RWPE1 (cell line): ENCODE measurements around the gene SCLY.

Experiments used
- CTCF ChIA-PET: fragments of 350-600 bp; sonication (Branson Sonifier 250); formaldehyde crosslinking; extraction: SDS; loops from one replicate; lab custom pipeline; 2021; lab: Yijun Ruan, JAX
- POLR2A ChIA-PET: fragments of 400-600 bp; formaldehyde crosslinking; extraction: SDS; loops from one replicate; lab custom pipeline; 2020; ENCODE audit warnings: antibody characterized with exemption; ENCODE audit not compliant: low non-redundant PET; lab: Yijun Ruan, JAX
- DNase-seq: peaks from one replicate; pipeline ENCODE4 v3.0.0; 2012; ENCODE audit warnings: low spot score
- H3K27ac ChIP-seq: fragments of 450-650 bp; 2 replicates; pipeline ENCODE4 v1.5.1; 2017
- TF ChIP-seq, protein P1 (sequence below): fragments of 450-650 bp; conservative IDR thresholded peaks from 2 replicates; pipeline ENCODE4 v1.5.1; 2017; ENCODE audit warnings: low read depth, mild to moderate bottlenecking

SCLY gene

DNA sequence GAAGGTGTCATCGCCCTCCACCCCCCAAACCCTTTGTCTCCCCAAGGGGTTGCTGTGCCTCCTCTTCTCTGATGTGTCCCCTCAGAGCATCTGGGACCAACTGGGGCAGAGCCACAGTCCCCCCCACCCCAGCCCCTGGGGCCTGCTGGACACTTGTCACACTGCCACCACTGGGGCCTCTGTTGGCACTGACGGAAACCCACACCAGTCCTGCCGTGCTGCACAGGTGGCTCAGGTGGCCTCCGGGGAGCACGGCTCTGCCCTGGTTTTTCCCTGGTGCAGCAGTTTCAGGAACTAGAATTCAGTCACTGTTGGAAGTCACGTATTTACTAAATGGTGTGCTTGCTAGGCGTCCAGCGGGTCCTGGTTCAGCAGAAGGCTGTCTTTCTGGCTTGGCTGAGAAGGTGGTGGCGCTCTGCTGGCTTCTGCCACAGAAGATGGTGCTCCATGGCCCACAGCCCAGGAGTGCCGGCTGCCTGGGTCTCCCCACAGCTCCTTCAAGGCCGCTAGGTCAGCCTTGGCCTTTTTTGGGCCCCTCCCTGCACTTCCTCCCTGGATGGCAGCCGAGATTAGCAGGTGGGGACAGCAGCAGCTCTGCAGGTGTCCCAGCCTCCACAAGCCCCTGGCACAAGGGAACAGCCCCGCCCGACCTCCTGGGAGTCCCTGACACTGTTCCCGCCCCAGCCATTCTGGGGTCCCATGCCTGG lies 59.1 kb downstream of the SCLY start:
- H3K27ac ChIP-seq: no peak overlapping the region
- ChIA-PET CTCF (interaction anchor here (0.6 to 1.2 kb wide), 2 partner anchors 15 to 833 kb away, joined by 3 read pairs; no protein-coding TSS in a partner anchor), POLR2A (no interaction called here)
- TF ChIP-seq, protein P1, sequence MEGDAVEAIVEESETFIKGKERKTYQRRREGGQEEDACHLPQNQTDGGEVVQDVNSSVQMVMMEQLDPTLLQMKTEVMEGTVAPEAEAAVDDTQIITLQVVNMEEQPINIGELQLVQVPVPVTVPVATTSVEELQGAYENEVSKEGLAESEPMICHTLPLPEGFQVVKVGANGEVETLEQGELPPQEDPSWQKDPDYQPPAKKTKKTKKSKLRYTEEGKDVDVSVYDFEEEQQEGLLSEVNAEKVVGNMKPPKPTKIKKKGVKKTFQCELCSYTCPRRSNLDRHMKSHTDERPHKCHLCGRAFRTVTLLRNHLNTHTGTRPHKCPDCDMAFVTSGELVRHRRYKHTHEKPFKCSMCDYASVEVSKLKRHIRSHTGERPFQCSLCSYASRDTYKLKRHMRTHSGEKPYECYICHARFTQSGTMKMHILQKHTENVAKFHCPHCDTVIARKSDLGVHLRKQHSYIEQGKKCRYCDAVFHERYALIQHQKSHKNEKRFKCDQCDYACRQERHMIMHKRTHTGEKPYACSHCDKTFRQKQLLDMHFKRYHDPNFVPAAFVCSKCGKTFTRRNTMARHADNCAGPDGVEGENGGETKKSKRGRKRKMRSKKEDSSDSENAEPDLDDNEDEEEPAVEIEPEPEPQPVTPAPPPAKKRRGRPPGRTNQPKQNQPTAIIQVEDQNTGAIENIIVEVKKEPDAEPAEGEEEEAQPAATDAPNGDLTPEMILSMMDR: no peak
- no peak for DNase-seq

- POLR2A ChIA-PET: no interaction called here
- TF ChIP-seq, protein P1: no peak
- CTCF ChIA-PET: interaction anchor here (0.6 to 1.2 kb wide), 4 partner anchors 15 to 833 kb away, joined by 3 to 4 read pairs (median 3); no protein-coding TSS in a partner anchor
- DNase-seq: no peak
- no peak overlapping the region for H3K27ac ChIP-seq
These were observed 59.9 kb downstream of the SCLY start for GRCh38 chr2:238120463-238121298.

GRCh38 chr2:238121511-238122286 lies 60.9 kb downstream of the SCLY start:
- no peak overlapping the region for H3K27ac ChIP-seq
- ChIA-PET POLR2A (no interaction called here), CTCF (interaction anchor here (0.7 kb wide), 1 partner anchor 324 kb away, joined by 3 read pairs; no protein-coding TSS in a partner anchor)
- TF ChIP-seq, protein P1: no peak
- DNase-seq: no peak

- no peak overlapping the region for H3K27ac ChIP-seq
- ChIA-PET POLR2A (no interaction called here), CTCF (no interaction called here)
- DNase-seq: no peak
- TF ChIP-seq, protein P1: no peak
These were observed 61.8 kb downstream of the SCLY start for GRCh38 chr2:238122287-238123217.

- TF ChIP-seq, protein P1: no peak
- no peak overlapping the region for H3K27ac ChIP-seq
- ChIA-PET POLR2A (no interaction called here), CTCF (no interaction called here)
- no peak for DNase-seq
These were observed 62.6 kb downstream of the SCLY start for GRCh38 chr2:238123218-238123971.
